Trophoblast cell (in vitro differentiated cells and primary cell): ENCODE results near the gene ATP6V0B.
A peak's percentile ranks its signal among the peaks of the same experiment; 100 is the strongest.

Source experiments
- DNase-seq, 2 donors: peaks; one replicate each; pipeline ENCODE4 v3.0.0-alpha.2; 2016
- H2AFZ ChIP-seq: 2 replicates; pipeline ENCODE4 v1.6.1; 2013; ENCODE audit warnings: low read length, moderate library complexity, mild to moderate bottlenecking; ENCODE audit not compliant: insufficient read depth, poor library complexity
- H2AK5ac ChIP-seq: 2 replicates; pipeline ENCODE4 v1.6.1; 2013; ENCODE audit warnings: mild to moderate bottlenecking, low read length
- H2BK120ac ChIP-seq: 2 replicates; pipeline ENCODE4 v1.6.1; 2013; ENCODE audit warnings: low read length, mild to moderate bottlenecking, moderate library complexity; ENCODE audit not compliant: insufficient read depth, poor library complexity
- H2BK12ac ChIP-seq: 2 replicates; pipeline ENCODE4 v1.6.1; 2013; ENCODE audit warnings: mild to moderate bottlenecking, low read length, moderate library complexity
- H2BK5ac ChIP-seq: 2 replicates; pipeline ENCODE4 v1.6.1; 2013; ENCODE audit warnings: low read length, low read depth, moderate library complexity, mild to moderate bottlenecking; ENCODE audit not compliant: poor library complexity
- H3K14ac ChIP-seq: 2 replicates; pipeline ENCODE4 v1.6.1; 2013; ENCODE audit warnings: mild to moderate bottlenecking, low read length
- H3K18ac ChIP-seq: 2 replicates; pipeline ENCODE4 v1.6.1; 2013; ENCODE audit warnings: mild to moderate bottlenecking, low read length
- H3K23ac ChIP-seq: 2 replicates; pipeline ENCODE4 v1.6.1; 2013; ENCODE audit warnings: low read length
- H3K27ac ChIP-seq: 2 replicates; pipeline ENCODE4 v1.5.1; 2013; ENCODE audit warnings: low read depth, mild to moderate bottlenecking, inconsistent platforms, low read length, moderate library complexity
- H3K27me3 ChIP-seq: 2 replicates; pipeline ENCODE4 v1.6.1; 2013; ENCODE audit warnings: inconsistent platforms, mild to moderate bottlenecking, low read length, moderate library complexity; ENCODE audit not compliant: insufficient read depth
- H3K36me3 ChIP-seq, 2 experiments: 1 replicate in 1 of 2; 2 replicates in 1 of 2; pipeline ENCODE4 v1.6.1; 2013; ENCODE audit warnings: low read length in 2 of 2, mild to moderate bottlenecking in 2 of 2, moderate library complexity in 1 of 2; ENCODE audit not compliant: insufficient read depth in 2 of 2, control insufficient read depth in 1 of 2
- H3K4ac ChIP-seq: 2 replicates; pipeline ENCODE4 v1.6.1; 2013; ENCODE audit warnings: low read depth, mild to moderate bottlenecking, low read length, moderate library complexity
- H3K4me1 ChIP-seq, 2 experiments: 1 replicate in 1 of 2; 2 replicates in 1 of 2; pipeline ENCODE4 v1.6.1; 2013; ENCODE audit warnings: low read length in 2 of 2, mild to moderate bottlenecking in 2 of 2, moderate library complexity in 1 of 2; ENCODE audit not compliant: insufficient read depth in 2 of 2, control insufficient read depth in 1 of 2
- H3K4me2 ChIP-seq: 2 replicates; pipeline ENCODE4 v1.6.1; 2013; ENCODE audit warnings: inconsistent platforms, mild to moderate bottlenecking, low read length, moderate library complexity
- H3K4me3 ChIP-seq: 2 replicates; pipeline ENCODE4 v1.5.1; 2013; ENCODE audit warnings: mild to moderate bottlenecking, low read depth, low read length, inconsistent platforms
- H3K79me1 ChIP-seq: one replicate; pipeline ENCODE4 v1.6.1; 2013; ENCODE audit warnings: low read length
- H3K79me2 ChIP-seq: 2 replicates; pipeline ENCODE4 v1.6.1; 2013; ENCODE audit warnings: low read length, mild to moderate bottlenecking; ENCODE audit not compliant: control insufficient read depth, insufficient read depth, poor library complexity
- H3K9ac ChIP-seq: 2 replicates; pipeline ENCODE4 v1.6.1; 2013; ENCODE audit warnings: mild to moderate bottlenecking, low read length
- H3K9me3 ChIP-seq: 2 replicates; pipeline ENCODE4 v1.6.1; 2013; ENCODE audit warnings: low read depth, mild to moderate bottlenecking, control low read depth, inconsistent platforms, low read length; ENCODE audit not compliant: insufficient read depth
- H4K12ac ChIP-seq: 2 replicates; pipeline ENCODE4 v1.6.1; 2013; ENCODE audit warnings: low read depth, mild to moderate bottlenecking, low read length, moderate library complexity
- H4K8ac ChIP-seq: 2 replicates; pipeline ENCODE4 v1.6.1; 2013; ENCODE audit warnings: low read depth, mild to moderate bottlenecking, low read length, moderate library complexity
- H4K91ac ChIP-seq: one replicate; pipeline ENCODE4 v1.6.1; 2013; ENCODE audit warnings: low read depth, mild to moderate bottlenecking, low read length, moderate library complexity
- WGBS: extraction: QIAGEN DNeasy Blood & Tissue Kit; methylation state at CpG from one replicate; pipeline ENCODE4 v1.1.7; 2013; ENCODE audit warnings: missing lambda C conversion rate; ENCODE audit not compliant: insufficient read length, insufficient coverage; ENCODE audit errors: extremely low coverage; 5-methylcytosine and 5-hydroxymethylcytosine counted together

ATP6V0B gene

GRCh38 chr1:43990271-43991199, 15.8 kb downstream of the ATP6V0B start:
- Histone ChIP-seq H3K27ac (no peak overlapping the region), H3K36me3 (peaks cover 3 to 10% of the 10 kb centered on the region in 2 experiments), H4K91ac (peak overlapping the region; percentile 11), H3K18ac (no peak overlapping the region), H3K79me1 (peaks cover 9% of the 10 kb centered on the region), H3K4me1 (peaks cover 7 to 9% of the 10 kb centered on the region in 2 experiments), H3K9me3 (peaks cover 3% of the 10 kb centered on the region), H3K9ac (peak overlapping the region; percentile 60), H4K8ac (peak overlapping the region; percentile 85), H2AK5ac (no peak overlapping the region), H3K4me2 (peak overlapping the region; percentile 90), H2AFZ (peak overlapping the region; percentile 89), H3K14ac (peak overlapping the region; percentile 16), H2BK120ac (peak overlapping the region; percentile 7), H4K12ac (no peak overlapping the region), H3K79me2 (peaks cover 2% of the 10 kb centered on the region), H3K27me3 (no peaks in the 10 kb centered on the region), H3K23ac (no peak overlapping the region), H3K4ac (no peak overlapping the region), H2BK12ac (no peak overlapping the region), H2BK5ac (no peak overlapping the region), H3K4me3 (peak overlapping the region; percentile 86)
- WGBS: no CpG with 5 or more reads among the region's 19 CpGs
- no peak for DNase-seq

DNA sequence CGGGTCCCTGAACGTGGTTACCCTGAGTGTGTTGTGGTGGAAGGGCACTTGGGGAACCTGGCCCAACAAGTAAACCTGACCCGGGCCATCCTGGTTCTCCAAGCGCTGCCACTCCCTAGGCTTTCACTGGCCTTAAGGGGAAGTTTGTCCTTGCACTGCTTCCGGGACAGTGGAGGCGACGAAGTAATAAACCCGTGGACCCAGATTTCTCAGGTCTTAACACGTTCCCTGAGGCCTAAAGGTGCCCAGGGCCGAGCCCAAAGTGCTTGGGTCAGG, 16.4 kb downstream of the ATP6V0B start:
- peaks cover 3% of the 10 kb centered on the region for H3K9me3 ChIP-seq
- no peak overlapping the region for H2AK5ac ChIP-seq
- H2BK12ac ChIP-seq: no peak overlapping the region
- no peak overlapping the region for H3K18ac ChIP-seq
- peak overlapping the region; percentile 89 for H2AFZ ChIP-seq
- H3K4me2 ChIP-seq: peak overlapping the region; percentile 90
- H3K4ac ChIP-seq: no peak overlapping the region
- H3K14ac ChIP-seq: peak overlapping the region; percentile 16
- H3K79me1 ChIP-seq: peaks cover 9% of the 10 kb centered on the region
- H2BK5ac ChIP-seq: peak overlapping the region; percentile 11
- H3K9ac ChIP-seq: peak overlapping the region; percentile 60
- peak overlapping the region; percentile 85 for H4K8ac ChIP-seq
- DNase-seq: no peak
- H3K27me3 ChIP-seq: no peaks in the 10 kb centered on the region
- H3K4me1 ChIP-seq: peaks cover 7 to 9% of the 10 kb centered on the region in 2 experiments
- WGBS: no CpG with 5 or more reads among the region's 10 CpGs
- H3K23ac ChIP-seq: no peak overlapping the region
- peak overlapping the region; percentile 7 for H2BK120ac ChIP-seq
- H4K12ac ChIP-seq: no peak overlapping the region
- peaks cover 0 to 5% of the 10 kb centered on the region in 2 experiments for H3K36me3 ChIP-seq
- H4K91ac ChIP-seq: peak overlapping the region; percentile 11
- peaks cover 2% of the 10 kb centered on the region for H3K79me2 ChIP-seq
- peak overlapping the region; percentile 3 for H3K27ac ChIP-seq
- H3K4me3 ChIP-seq: peak overlapping the region; percentile 86

DNA sequence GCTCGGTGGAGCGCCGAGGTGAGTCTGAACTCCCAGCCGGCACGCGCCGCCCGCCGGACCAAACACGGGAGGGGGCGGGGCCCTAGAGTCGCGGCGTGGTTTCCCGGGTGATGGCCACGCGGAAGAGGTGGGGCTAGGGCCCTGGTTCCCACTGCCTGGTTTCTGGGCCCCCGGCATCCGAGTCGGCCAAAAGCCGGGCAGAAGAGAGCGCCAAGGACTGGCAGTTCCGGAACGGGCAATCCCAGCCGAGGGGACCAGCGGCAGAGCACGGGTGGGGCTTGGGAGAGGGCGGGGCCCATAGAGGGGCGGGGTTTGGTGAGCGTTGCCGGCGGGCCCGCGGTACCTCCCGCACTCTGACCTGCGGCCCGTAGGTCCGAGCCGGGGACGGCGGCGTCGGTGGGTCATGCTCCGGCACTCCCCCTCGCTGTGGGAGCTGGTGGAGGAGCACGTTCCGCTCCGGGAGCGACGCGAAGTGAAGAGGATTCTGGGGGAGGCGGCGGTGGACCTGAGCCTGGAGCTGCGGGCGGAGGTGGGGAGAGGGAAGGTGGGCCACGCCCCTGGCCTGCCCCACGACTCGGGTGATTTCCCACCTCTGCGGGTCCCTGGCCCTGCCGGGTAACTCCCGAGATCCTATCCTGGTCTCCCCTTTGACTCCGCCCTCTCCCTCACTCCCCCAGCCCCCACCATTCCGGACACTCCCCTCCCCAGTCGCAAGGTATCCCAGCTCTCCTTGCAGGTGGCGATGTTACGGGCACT, 16.9 kb downstream of the ATP6V0B start, which contains the start of gene CCDC24:
Gene CCDC24 (plus strand): TSS at position 124 of the 756 bp plus-strand sequence. CDS start 280 bp downstream, at position 404.
- Histone ChIP-seq H3K4me3 (peak within 1 kb of the TSS; percentile 86), H3K9ac (peak within 1 kb of the TSS; percentile 75), H2BK120ac (peak within 1 kb of the TSS; percentile 7), H2BK12ac (no peak within 1 kb of the TSS), H4K12ac (peak within 1 kb of the TSS; percentile 19), H3K27me3 (no peaks in the 10 kb centered on the region), H3K27ac (peak within 1 kb of the TSS; percentile 3), H2AK5ac (no peak within 1 kb of the TSS), H3K9me3 (peaks cover 3% of the 10 kb centered on the region), H3K36me3 (peaks cover 0 to 3% of the 10 kb centered on the region in 2 experiments), H3K4me2 (peak within 1 kb of the TSS; percentile 90), H3K18ac (peak within 1 kb of the TSS; percentile 68), H4K91ac (peak within 1 kb of the TSS; percentile 60), H3K79me1 (peaks cover 9% of the 10 kb centered on the region), H4K8ac (peak within 1 kb of the TSS; percentile 85), H3K14ac (peak within 1 kb of the TSS; percentile 42), H3K4ac (no peak within 1 kb of the TSS), H2AFZ (peak within 1 kb of the TSS; percentile 89), H3K23ac (no peak within 1 kb of the TSS), H3K79me2 (peaks cover 2% of the 10 kb centered on the region), H2BK5ac (peak within 1 kb of the TSS; percentile 11), H3K4me1 (peaks cover 7 to 9% of the 10 kb centered on the region in 2 experiments)
- no CpG with 5 or more reads among the region's 66 CpGs for WGBS
- DNase-seq: peak; percentile 82 to 90

GRCh38 chr1:43992232-43992995, 17.7 kb downstream of the ATP6V0B start:
- Histone ChIP-seq H3K9ac (peak overlapping the region; percentile 33), H3K27ac (no peak overlapping the region), H3K9me3 (peaks cover 3% of the 10 kb centered on the region), H3K79me2 (peaks cover 2% of the 10 kb centered on the region), H2AFZ (no peak overlapping the region), H4K12ac (no peak overlapping the region), H3K4me1 (peaks cover 7 to 9% of the 10 kb centered on the region in 2 experiments), H2BK5ac (no peak overlapping the region), H4K91ac (no peak overlapping the region), H3K18ac (no peak overlapping the region), H3K27me3 (no peaks in the 10 kb centered on the region), H2BK12ac (no peak overlapping the region), H3K4me3 (peak overlapping the region; percentile 86), H3K36me3 (no peaks in the 10 kb centered on the region), H3K14ac (no peak overlapping the region), H3K79me1 (peaks cover 9% of the 10 kb centered on the region), H3K4ac (no peak overlapping the region), H4K8ac (peak overlapping the region; percentile 5), H2BK120ac (no peak overlapping the region), H2AK5ac (no peak overlapping the region), H3K4me2 (peak overlapping the region; percentile 90), H3K23ac (no peak overlapping the region)
- DNase-seq: peak; percentile 86 to 88
- no CpG with 5 or more reads among the region's 11 CpGs for WGBS
